ENCODE results near the gene BTBD8. TPM values are rescaled to one million over a fixed set of nuclear protein-coding genes. Genes with fewer than 3 reads are reported as not detected.

Gene BTBD8
- polyA plus RNA-seq, 1 experiment, result 5.0 TPM

DNA sequence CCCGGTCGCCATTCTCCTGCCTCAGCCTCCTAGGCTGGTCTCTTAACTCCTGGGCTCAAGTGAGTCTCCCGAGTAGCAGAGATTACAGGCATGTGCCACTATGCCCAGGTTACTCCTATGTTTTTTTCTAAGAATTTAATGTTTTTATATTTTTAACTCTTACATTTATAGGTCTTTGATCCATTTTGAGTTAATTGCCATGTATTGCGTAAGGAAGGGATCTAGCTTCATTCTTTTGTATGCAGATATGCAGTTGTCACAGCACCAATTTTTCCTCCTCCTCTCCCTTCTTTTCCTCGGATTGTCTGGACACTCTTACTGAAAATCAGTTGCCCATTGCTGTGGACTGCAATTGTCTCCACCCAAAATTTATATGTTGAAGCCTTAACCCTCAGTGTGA lies 11.5 kb downstream of the BTBD8 start:
- peaks cover under 1% of the 10 kb centered on the region; the same call in 1 of the 2 replicates for H3K9me3 ChIP-seq (ENCODE audit: control insufficient read depth, insufficient read depth, low read length)
- H3K27me3 ChIP-seq (ENCODE audit: control insufficient read depth, insufficient read depth, low read length), result no peaks in the 10 kb centered on the region
- no peak overlapping the region for H3K4me3 ChIP-seq (ENCODE audit: low read depth, low read length)
- H3K27ac ChIP-seq (ENCODE audit: low read depth, low read length), result no peak overlapping the region
- CTCF ChIA-PET, result no interaction called here
- TF ChIP-seq, protein P1, sequence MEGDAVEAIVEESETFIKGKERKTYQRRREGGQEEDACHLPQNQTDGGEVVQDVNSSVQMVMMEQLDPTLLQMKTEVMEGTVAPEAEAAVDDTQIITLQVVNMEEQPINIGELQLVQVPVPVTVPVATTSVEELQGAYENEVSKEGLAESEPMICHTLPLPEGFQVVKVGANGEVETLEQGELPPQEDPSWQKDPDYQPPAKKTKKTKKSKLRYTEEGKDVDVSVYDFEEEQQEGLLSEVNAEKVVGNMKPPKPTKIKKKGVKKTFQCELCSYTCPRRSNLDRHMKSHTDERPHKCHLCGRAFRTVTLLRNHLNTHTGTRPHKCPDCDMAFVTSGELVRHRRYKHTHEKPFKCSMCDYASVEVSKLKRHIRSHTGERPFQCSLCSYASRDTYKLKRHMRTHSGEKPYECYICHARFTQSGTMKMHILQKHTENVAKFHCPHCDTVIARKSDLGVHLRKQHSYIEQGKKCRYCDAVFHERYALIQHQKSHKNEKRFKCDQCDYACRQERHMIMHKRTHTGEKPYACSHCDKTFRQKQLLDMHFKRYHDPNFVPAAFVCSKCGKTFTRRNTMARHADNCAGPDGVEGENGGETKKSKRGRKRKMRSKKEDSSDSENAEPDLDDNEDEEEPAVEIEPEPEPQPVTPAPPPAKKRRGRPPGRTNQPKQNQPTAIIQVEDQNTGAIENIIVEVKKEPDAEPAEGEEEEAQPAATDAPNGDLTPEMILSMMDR (IDR thresholded peaks at IDR 0.05; ENCODE audit: low read depth, low read length), result no peak
- POLR2A ChIA-PET, result no interaction called here
- DNase-seq (ENCODE audit: low read depth, low spot score), result no peak

DNA sequence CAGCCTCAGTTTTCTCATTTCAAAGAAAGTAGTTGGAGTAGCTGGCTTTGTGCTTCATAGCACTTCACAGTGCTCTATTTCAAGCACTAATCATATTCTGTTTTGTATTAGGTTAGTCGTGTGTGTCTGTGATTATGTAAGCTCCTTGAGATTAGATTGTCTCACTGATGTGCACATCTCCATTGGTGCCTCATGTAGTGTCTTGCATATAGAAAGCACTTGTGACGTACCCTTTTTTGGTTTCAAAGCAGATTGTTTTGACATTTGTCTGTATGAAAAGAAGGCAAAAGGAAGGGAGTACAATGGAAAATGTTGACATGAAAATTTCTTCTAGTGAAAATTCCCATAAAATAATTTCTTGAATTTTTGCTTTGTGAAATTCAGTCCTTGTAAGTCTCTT lies 13.9 kb downstream of the BTBD8 start:
- H3K9me3 ChIP-seq (ENCODE audit: control insufficient read depth, insufficient read depth, low read length), result no peaks in the 10 kb centered on the region
- CTCF ChIA-PET, result no interaction called here
- H3K4me3 ChIP-seq (ENCODE audit: low read depth, low read length), result no peak overlapping the region
- H3K27me3 ChIP-seq (ENCODE audit: control insufficient read depth, insufficient read depth, low read length), result no peaks in the 10 kb centered on the region
- no peak overlapping the region for H3K27ac ChIP-seq (ENCODE audit: low read depth, low read length)
- TF ChIP-seq, protein P1 (IDR thresholded peaks at IDR 0.05; ENCODE audit: low read depth, low read length), result no peak
- POLR2A ChIA-PET, result no interaction called here
- no peak for DNase-seq (ENCODE audit: low read depth, low spot score)

DNA sequence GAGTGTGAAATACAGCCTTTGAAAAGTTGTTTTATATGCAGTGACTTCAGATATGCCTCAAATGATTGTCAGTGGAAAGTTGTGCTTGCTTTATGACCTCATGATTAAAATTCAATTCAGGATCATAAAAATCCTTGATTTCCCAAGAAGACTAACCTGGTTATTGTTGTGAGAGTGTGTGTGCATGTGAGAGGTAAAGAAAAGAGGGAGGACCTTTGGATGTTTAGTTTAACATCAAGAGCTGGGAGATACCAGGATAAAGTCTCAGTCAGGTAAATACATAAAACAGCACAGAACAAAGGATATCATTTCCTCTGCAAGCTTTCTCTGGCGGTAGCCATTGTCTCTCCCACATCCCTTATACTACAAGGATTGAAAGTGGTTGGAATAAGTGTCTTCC lies 14.4 kb downstream of the BTBD8 start:
- H3K9me3 ChIP-seq (ENCODE audit: control insufficient read depth, insufficient read depth, low read length), result no peaks in the 10 kb centered on the region
- ChIA-PET CTCF (no interaction called here), POLR2A (no interaction called here)
- TF ChIP-seq, protein P1 (IDR thresholded peaks at IDR 0.05; ENCODE audit: low read depth, low read length), result no peak
- no peak for DNase-seq (ENCODE audit: low read depth, low spot score)
- H3K27me3 ChIP-seq (ENCODE audit: control insufficient read depth, insufficient read depth, low read length), result no peaks in the 10 kb centered on the region
- H3K27ac ChIP-seq (ENCODE audit: low read depth, low read length), result no peak overlapping the region
- no peak overlapping the region for H3K4me3 ChIP-seq (ENCODE audit: low read depth, low read length)

DNA sequence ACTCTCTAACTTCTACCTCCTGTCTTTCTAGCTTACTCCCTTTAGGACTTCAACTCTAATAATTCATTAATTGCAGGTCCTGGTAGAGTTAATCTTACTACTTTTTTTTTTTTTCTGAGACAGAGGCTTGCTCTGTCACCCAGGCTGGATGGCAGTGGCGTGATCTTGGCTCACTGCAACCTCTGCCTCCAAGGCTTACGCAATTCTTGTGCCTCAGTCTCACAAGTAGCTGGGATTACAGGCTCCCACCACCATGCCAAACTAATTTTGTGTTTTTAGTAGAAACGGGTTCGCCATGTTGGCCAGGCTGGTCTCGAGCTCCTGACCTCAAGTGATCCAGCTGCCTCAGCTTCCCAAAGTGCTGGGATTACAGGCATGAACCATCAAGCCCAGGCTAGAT lies 15.7 kb downstream of the BTBD8 start:
- Histone ChIP-seq H3K9me3 (ENCODE audit: control insufficient read depth, insufficient read depth, low read length) (no peaks in the 10 kb centered on the region), H3K27me3 (ENCODE audit: control insufficient read depth, insufficient read depth, low read length) (no peaks in the 10 kb centered on the region), H3K27ac (ENCODE audit: low read depth, low read length) (no peak overlapping the region), H3K4me3 (ENCODE audit: low read depth, low read length) (no peak overlapping the region)
- TF ChIP-seq, protein P1 (IDR thresholded peaks at IDR 0.05; ENCODE audit: low read depth, low read length), result no peak
- POLR2A ChIA-PET, result no interaction called here
- CTCF ChIA-PET, result no interaction called here
- DNase-seq (ENCODE audit: low read depth, low spot score), result no peak

DNA sequence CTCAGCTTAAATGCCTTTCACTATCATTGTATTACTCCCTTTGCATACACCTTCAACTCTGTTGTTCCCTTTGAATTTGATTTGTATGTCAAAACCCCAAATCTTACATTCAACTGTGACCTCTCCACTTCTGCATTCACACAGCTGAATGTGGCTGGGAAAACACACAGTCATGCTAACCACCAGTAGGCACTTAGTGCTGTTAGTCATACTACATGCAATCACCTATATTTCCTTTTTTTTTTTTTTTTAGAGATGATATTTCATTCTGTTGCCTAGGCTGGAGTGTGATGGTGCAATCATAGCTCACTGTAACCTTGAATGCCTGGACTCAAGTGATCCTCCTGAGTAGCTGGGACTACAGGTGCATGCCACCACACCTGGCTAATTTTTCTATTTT lies 16.2 kb downstream of the BTBD8 start:
- CTCF ChIA-PET, result no interaction called here
- TF ChIP-seq, protein P1 (IDR thresholded peaks at IDR 0.05; ENCODE audit: low read depth, low read length), result no peak
- Histone ChIP-seq H3K4me3 (ENCODE audit: low read depth, low read length) (no peak overlapping the region), H3K27ac (ENCODE audit: low read depth, low read length) (no peak overlapping the region), H3K9me3 (ENCODE audit: control insufficient read depth, insufficient read depth, low read length) (no peaks in the 10 kb centered on the region), H3K27me3 (ENCODE audit: control insufficient read depth, insufficient read depth, low read length) (no peaks in the 10 kb centered on the region)
- POLR2A ChIA-PET, result interaction anchor here (0.6 kb wide), 1 partner anchor 65 kb away, joined by 3 read pairs; no protein-coding TSS in a partner anchor
- DNase-seq (ENCODE audit: low read depth, low spot score), result no peak

Measured in AG04450 (cell line).